ENCODE measurements around the gene ADAMTSL1. TPM values are rescaled to one million over a fixed set of nuclear protein-coding genes. Genes with fewer than 3 reads are reported as not detected.

The ADAMTSL1 gene
- total RNA-seq, 1 experiment from 2014 or later: not detected

GRCh38 chr9:18834740-18835361 is 360.9 kb downstream of the ADAMTSL1 start:
- DNase-seq (ENCODE audit: low read depth): no peak
- in situ Hi-C loops (cut with HindIII; ENCODE audit: low pct_unique_long_range_greater_than_20kb, low sequenced_read_pairs): no loop called here

GRCh38 chr9:18837402-18837801 is 363.4 kb downstream of the ADAMTSL1 start:
- in situ Hi-C loops (cut with HindIII; ENCODE audit: low pct_unique_long_range_greater_than_20kb, low sequenced_read_pairs): no loop called here
- no peak for DNase-seq (ENCODE audit: low read depth)

- in situ Hi-C loops (cut with HindIII; ENCODE audit: low pct_unique_long_range_greater_than_20kb, low sequenced_read_pairs): no loop called here
- DNase-seq (ENCODE audit: low read depth): no peak
Observed at GRCh38 chr9:18847576-18848275, 373.8 kb downstream of the ADAMTSL1 start.

- no peak for DNase-seq (ENCODE audit: low read depth)
- in situ Hi-C loops (cut with HindIII; ENCODE audit: low pct_unique_long_range_greater_than_20kb, low sequenced_read_pairs): no loop called here
Observed at GRCh38 chr9:18848657-18849056, 374.7 kb downstream of the ADAMTSL1 start.

- in situ Hi-C loops (cut with HindIII; ENCODE audit: low pct_unique_long_range_greater_than_20kb, low sequenced_read_pairs): no loop called here
- DNase-seq (ENCODE audit: low read depth): no peak
Observed at GRCh38 chr9:18849270-18849669, 375.3 kb downstream of the ADAMTSL1 start.

DNA sequence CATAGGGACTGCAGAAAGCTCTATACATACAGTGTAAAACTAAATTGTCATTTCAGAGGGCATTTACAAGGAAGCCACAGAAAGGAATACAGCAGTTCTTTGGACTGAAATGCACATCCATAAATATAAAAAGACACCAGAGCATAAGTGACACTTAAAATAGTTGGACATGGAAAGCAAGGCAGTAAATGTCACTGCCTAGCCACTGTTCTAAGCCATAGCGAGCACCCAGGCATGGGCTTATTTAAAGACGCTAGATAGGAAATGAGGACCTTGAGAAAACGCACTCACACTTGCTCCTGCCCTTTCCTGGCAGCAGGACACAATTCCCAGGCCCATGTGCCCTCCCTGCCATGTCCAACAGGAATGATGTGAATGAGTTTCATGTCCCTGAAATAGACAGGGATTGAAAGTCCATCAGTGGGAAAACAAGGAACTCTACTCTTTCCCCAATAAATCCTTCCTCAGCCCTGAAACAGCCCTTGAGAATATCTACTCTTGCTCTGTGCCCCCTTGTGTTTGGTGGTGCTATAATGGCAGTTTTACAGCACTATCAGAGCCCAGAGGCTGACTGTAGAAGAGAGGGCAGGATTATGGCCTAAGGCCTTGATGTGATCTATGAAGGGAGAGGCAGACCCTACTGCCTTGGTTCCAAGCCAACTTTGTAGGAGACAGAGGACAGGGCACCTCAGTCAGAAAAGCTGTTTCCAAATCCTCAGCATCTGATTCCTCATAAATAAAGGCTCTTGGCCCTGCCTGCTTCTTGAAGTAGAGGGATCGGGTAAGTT is 376.1 kb downstream of the ADAMTSL1 start:
- DNase-seq (ENCODE audit: low read depth): no peak
- in situ Hi-C loops (cut with HindIII; ENCODE audit: low pct_unique_long_range_greater_than_20kb, low sequenced_read_pairs): no loop called here

DNA sequence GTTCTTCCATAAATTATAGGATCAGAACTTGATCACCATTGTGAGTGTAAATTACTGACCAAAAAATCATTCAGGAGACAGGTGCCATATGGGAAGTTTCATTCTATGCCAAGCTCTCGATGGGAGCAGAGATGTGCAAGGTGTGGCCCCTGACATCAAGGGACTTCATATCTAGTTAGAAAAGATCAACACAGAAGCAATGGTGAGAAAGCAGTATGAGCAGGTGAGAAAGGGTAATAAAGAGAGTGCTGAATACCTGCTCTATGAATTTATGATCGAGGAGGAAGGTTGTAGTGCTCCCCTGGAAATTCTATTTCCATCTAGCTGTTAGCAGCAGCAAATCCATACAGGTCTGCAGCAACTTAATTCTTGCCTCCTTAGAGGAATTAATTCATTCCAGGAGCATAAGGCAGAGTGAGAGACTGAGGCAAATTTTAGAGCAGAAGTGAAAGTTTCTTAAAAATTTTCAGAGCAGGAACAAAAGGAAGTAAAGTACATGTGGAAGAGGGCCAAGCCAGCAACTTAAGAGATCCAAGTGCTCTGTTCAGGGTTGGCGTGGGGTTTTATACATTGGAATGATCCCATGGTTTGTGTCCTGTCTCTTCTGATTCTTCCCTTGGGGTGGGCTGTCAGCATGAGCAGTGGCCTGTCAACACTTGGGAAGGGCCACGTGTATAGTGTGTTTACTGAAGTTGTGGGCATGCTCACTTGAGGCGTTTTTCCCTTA is 377.3 kb downstream of the ADAMTSL1 start:
- in situ Hi-C loops (cut with HindIII; ENCODE audit: low pct_unique_long_range_greater_than_20kb, low sequenced_read_pairs): no loop called here
- no peak for DNase-seq (ENCODE audit: low read depth)

DNA sequence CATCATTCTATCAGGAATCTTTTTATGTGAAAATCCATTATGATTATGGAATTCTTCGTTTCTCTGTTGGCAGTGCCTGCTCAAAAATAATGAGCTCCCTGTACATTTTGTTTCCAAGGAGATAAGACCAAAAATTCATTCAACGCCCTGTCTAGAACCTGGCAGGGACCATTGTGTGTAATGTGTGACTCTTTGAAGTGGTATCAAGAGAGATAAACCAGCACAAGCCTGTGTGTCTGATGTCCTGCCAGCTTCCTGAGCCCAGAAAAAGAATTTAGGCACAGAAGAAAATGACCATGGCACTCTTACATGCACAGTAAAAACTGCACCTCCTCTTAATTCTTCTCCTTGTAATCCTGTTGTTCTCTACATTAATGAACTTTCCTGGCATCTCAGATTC is 381.7 kb downstream of the ADAMTSL1 start:
- in situ Hi-C loops (cut with HindIII; ENCODE audit: low pct_unique_long_range_greater_than_20kb, low sequenced_read_pairs): no loop called here
- no peak for DNase-seq (ENCODE audit: low read depth)

DNA sequence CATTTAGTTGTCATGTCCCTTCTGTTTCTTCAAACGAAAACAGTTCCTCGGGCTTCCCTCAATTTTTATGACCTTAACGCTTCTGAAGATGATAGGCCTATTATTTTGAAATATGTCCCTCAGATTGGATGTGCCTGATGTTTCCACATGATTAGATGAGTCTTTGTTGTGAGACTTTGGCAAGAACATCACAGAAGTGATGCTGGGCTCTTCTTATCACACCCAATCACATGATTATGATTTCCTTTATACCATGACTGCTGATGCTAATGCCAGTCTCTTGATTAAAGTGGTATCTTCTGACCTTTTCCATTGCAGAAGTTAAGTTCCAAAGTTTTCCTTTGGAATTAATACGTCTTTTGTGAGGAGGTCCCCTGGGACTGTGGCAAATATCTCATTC is 383.4 kb downstream of the ADAMTSL1 start:
- DNase-seq (ENCODE audit: low read depth): no peak
- in situ Hi-C loops (cut with HindIII; ENCODE audit: low pct_unique_long_range_greater_than_20kb, low sequenced_read_pairs): no loop called here

DNA sequence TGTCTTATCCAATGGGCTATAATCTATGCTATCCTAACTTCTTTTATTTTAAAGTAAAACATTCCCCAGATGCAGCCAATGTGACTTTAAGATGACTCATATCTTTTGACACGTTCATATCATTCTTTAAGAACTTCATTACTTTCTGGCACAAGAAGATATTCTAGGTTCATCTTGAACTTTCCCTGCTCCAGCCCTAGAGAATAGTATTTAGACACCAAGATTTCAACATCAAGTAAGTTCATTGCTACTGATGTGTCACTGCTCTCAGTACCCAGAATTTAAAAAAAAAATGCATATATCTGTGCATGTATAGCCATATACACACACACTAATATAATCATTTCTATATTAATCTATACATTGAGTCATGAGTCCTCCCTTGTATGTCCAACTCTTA is 383.8 kb downstream of the ADAMTSL1 start:
- no peak for DNase-seq (ENCODE audit: low read depth)
- in situ Hi-C loops (cut with HindIII; ENCODE audit: low pct_unique_long_range_greater_than_20kb, low sequenced_read_pairs): no loop called here

DNA sequence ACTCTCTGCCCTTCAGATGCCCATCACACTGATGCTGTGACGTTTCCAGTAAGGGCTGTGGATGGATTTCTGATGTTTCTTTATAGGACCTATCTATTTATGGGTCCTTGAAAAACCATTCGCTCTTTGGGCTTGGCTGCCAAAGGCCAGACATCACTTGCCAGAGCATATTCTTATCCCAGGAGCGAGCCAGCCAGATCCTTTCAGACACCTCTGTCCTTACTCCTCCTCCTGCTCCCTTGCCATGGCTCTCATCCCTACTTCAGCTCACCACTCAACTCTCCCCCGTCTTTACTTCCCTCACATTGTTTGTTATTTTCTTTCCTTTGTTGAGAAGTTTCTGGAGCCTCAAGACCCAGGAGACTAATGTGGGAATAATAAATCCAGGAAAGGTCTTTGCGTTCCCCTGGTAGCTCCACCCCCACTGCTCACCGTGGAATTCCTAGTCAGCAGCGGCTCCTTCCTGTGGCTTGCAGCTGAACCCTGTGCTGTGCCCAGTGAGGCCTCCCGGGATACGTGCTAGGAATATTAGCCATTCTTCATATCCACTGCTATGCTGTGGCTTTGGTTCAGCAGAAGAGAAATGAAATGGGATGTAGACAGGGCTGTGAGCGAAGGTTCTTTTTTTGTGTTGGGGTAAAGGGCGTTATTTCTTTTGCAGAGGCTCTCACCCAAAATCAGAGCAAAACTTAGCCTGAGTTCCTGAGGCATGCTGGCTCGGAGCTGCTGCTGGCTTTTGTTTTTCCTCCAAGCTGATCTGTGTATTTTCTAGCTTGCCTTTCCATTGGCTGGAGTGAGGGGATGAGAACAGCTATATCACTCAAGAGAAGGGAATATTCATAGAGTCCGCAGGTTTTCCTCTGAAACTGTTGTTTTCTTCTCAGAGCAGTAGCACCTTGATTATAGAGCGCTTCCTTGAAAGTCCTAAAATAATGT is 387.9 kb downstream of the ADAMTSL1 start:
- in situ Hi-C loops (cut with HindIII; ENCODE audit: low pct_unique_long_range_greater_than_20kb, low sequenced_read_pairs): no loop called here
- no peak for DNase-seq (ENCODE audit: low read depth)

- DNase-seq (ENCODE audit: low read depth): no peak
- in situ Hi-C loops (cut with HindIII; ENCODE audit: low pct_unique_long_range_greater_than_20kb, low sequenced_read_pairs): no loop called here
Observed at GRCh38 chr9:18863791-18864190, 389.8 kb downstream of the ADAMTSL1 start.

- no peak for DNase-seq (ENCODE audit: low read depth)
- in situ Hi-C loops (cut with HindIII; ENCODE audit: low pct_unique_long_range_greater_than_20kb, low sequenced_read_pairs): no loop called here
Observed at GRCh38 chr9:18864516-18864915, 390.6 kb downstream of the ADAMTSL1 start.

DNA sequence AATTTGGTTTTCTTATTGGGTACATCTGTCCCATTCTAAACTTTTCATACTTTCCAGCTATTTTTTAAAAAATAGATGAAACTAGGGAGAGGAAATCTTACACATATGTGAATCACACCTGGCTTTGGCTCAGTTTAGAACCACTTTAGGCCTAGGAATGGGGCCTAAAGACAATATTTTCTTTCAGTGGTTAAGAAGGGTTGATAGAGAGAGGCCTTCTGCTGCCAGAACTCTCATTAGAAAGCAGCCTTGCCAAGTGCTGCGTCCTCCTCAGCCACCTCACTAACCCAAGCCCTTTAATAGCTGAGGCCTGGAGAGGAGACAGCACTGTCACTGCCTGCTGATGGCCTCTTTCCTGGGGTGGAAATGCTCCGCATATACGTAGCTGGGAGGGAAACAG is 391.6 kb downstream of the ADAMTSL1 start:
- in situ Hi-C loops (cut with HindIII; ENCODE audit: low pct_unique_long_range_greater_than_20kb, low sequenced_read_pairs): no loop called here
- DNase-seq (ENCODE audit: low read depth): no peak

GRCh38 chr9:18866121-18866831 is 392.3 kb downstream of the ADAMTSL1 start:
- no peak for DNase-seq (ENCODE audit: low read depth)
- in situ Hi-C loops (cut with HindIII; ENCODE audit: low pct_unique_long_range_greater_than_20kb, low sequenced_read_pairs): no loop called here

- no peak for DNase-seq (ENCODE audit: low read depth)
- in situ Hi-C loops (cut with HindIII; ENCODE audit: low pct_unique_long_range_greater_than_20kb, low sequenced_read_pairs): no loop called here
Observed at GRCh38 chr9:18869725-18870124, 395.8 kb downstream of the ADAMTSL1 start.

GRCh38 chr9:18874069-18874468 is 400.1 kb downstream of the ADAMTSL1 start:
- in situ Hi-C loops (cut with HindIII; ENCODE audit: low pct_unique_long_range_greater_than_20kb, low sequenced_read_pairs): no loop called here
- DNase-seq (ENCODE audit: low read depth): no peak

All from Caki2 (cell line).